Stimulated activated CD4-positive, alpha-beta T cell treated with anti-CD3 and anti-CD28 coated beads, Interleukin-1b, Interleukin-23, amount 100 ng/mL, for 24 hours (primary cell): Measurements from ENCODE around the gene PTPN21.

Source experiments
- DNase-seq, 4 experiments: peaks; one replicate each; pipeline ENCODE4 v3.0.0-alpha.2; 2020; ENCODE audit warnings: low read depth in 4 of 4, low spot score in 1 of 4

Gene PTPN21

GRCh38 chr14:88554457-88555286 is at the start of gene PTPN21:
Gene PTPN21 (minus strand): TSS chr14:88555007. CDS start chr14:88550417, 4,590 bp downstream.
- DNase-seq = no peak

- DNase-seq = no peak
These were observed 49.4 kb upstream of the PTPN21 start for GRCh38 chr14:88604212-88604611.

GRCh38 chr14:88599761-88600439 is 45.1 kb upstream of the PTPN21 start:
- DNase-seq = peak in 2 of 4 experiments; percentile 7 to 17

- DNase-seq = no peak
These were observed 44.5 kb upstream of the PTPN21 start for GRCh38 chr14:88599326-88599725.

GRCh38 chr14:88598097-88598675 is 43.4 kb upstream of the PTPN21 start:
- DNase-seq = no peak

GRCh38 chr14:88597601-88598000 is 42.8 kb upstream of the PTPN21 start:
- no peak for DNase-seq

GRCh38 chr14:88597038-88597437 is 42.2 kb upstream of the PTPN21 start:
- DNase-seq = no peak

- DNase-seq = no peak
These were observed 37.2 kb upstream of the PTPN21 start for GRCh38 chr14:88592031-88592430.

- DNase-seq = no peak
These were observed 35.4 kb upstream of the PTPN21 start for GRCh38 chr14:88590173-88590572.

- DNase-seq = no peak
These were observed 33.3 kb upstream of the PTPN21 start for GRCh38 chr14:88588081-88588480.

- no peak for DNase-seq
These were observed 29.6 kb upstream of the PTPN21 start for GRCh38 chr14:88584451-88584850.

- no peak for DNase-seq
These were observed 21.4 kb upstream of the PTPN21 start for GRCh38 chr14:88576222-88576621.

GRCh38 chr14:88572117-88572516 is 17.3 kb upstream of the PTPN21 start:
- DNase-seq = no peak

- DNase-seq = no peak
These were observed 13.4 kb upstream of the PTPN21 start for GRCh38 chr14:88568196-88568595.

GRCh38 chr14:88565427-88565826 is 10.6 kb upstream of the PTPN21 start:
- no peak for DNase-seq

GRCh38 chr14:88563845-88564244 is 9.0 kb upstream of the PTPN21 start:
- DNase-seq = no peak

GRCh38 chr14:88562831-88563686 is 8.3 kb upstream of the PTPN21 start, which contains the start of gene ZC3H14:
Gene ZC3H14 (plus strand): TSS chr14:88563037. CDS start chr14:88563134, 97 bp downstream.
- DNase-seq = peak; percentile 58 to 80 (median 76)

GRCh38 chr14:88562532-88562830 is 7.7 kb upstream of the PTPN21 start:
- no peak for DNase-seq

GRCh38 chr14:88559852-88560251 is 5.0 kb upstream of the PTPN21 start:
- DNase-seq = no peak

- no peak for DNase-seq
These were observed 1.8 kb upstream of the PTPN21 start for GRCh38 chr14:88556581-88556980.

- no peak for DNase-seq
These were observed 836 bp downstream of the PTPN21 start for GRCh38 chr14:88553886-88554456.
